Activated effector memory CD4-positive, alpha-beta T cell treated with Interleukin-2 at 50 U/mL for 16 hours (primary cell): ENCODE measurements around the gene SHANK1.

ENCODE experiments used
- DNase-seq: peaks from one replicate; pipeline ENCODE4 v3.0.0-alpha.2; 2020

Gene SHANK1

DNA sequence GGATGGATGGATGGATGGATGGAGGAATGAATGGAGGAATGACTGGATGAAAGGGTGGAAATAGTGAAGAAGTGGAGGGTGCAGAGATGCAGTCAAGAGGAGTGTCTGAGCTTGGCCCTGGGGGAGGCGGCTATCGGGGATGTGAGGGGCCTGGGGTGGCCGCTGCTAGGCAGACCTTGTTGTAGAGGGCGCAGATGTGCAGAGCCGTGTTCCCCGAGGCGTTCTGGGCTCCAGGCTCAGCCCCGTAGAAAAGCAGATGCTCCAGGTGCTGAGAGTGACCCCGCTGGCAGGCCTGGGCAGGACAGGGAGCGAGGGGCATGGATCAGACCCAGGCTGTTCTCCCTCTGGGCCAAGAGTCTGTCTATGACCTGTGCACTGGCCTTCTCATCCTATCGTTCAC lies 8.4 kb downstream of the SHANK1 start:
- DNase-seq: no peak

GRCh38 chr19:50710612-50711011 lies 9.0 kb downstream of the SHANK1 start:
- no peak for DNase-seq

GRCh38 chr19:50710094-50710493 lies 9.5 kb downstream of the SHANK1 start:
- DNase-seq: no peak

GRCh38 chr19:50708179-50708879 lies 11.3 kb downstream of the SHANK1 start:
- no peak for DNase-seq

- no peak for DNase-seq
These were observed 13.2 kb downstream of the SHANK1 start for GRCh38 chr19:50706387-50706786.

DNA sequence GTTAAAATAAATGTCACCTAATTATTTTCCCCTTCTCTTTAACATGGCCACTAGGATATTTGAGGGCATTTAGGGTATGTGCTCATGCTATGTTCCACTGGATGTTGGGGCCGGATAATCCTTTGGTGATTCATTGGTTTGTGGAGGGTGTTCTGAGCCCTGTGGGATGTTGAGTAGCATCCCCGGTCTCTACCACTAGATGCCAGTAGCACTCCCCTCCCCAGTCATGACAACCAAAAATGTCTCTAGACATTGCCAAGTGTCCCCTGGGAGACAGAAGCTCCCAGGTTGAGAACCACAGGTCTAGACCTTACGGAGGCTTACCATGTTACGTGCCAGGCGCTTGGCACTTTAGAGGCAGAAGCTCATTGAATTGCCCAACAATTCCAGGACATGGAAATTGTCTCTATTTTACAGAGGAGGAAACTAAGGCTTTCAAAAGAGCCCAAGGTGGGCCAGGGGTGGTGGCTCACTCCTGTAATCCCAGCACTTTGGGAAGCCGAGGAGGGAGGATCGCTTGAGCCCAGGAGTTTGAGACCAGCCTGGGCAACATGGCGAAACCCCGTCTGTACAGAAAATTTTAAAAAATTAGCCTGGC lies 14.1 kb downstream of the SHANK1 start:
- no peak for DNase-seq

- no peak for DNase-seq
These were observed 15.4 kb downstream of the SHANK1 start for GRCh38 chr19:50703915-50704796.

DNA sequence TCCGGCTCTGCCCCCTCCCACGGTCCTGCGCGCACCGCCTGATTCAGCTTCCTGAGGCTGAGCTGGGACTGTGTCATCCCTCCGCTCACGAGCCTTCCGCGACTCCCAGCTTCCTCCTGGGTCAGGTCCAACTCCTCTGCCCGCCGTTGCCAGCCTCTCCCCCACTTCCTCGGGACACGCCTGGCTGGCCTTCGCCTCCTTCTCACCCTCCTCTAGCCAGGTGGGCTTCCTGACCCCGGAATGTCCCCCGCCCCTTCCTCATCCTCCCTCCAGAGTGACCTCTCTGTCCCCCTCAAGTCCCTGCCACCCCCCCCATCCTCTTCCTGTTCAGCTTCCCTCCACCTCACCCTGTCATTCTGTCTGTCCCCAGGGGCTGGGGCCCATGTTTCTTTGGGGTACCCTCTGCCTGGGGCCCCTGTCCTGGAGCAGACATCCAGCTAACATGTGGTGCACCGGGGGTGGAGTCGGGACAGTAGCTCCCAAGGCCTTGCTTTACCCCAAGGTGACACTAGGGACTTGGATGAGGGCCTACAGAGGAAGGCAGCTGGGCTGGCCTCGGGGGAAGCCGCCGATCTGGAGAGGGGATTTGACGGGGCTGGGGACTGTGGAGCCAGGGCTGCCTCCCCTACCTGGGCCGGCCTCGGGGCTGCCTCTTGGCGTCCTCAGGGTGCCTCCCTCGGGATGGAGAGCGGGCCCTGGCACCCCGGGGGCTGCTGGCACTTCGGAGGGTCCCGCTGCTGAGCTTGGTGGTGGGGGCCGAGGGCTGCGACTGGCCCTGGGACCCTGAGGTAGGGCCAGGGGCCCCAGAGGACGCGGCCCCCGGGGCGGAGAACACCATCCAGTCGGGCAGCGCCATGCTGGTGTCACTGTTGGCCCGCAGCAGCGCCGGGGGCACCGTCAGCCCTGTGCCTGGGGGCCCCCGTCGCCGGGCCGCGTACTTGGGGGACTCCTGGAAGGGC lies 16.5 kb downstream of the SHANK1 start:
- DNase-seq: no peak

- no peak for DNase-seq
These were observed 17.3 kb downstream of the SHANK1 start for GRCh38 chr19:50702158-50702870.

- DNase-seq: no peak
These were observed 18.1 kb downstream of the SHANK1 start for GRCh38 chr19:50701367-50701985.

DNA sequence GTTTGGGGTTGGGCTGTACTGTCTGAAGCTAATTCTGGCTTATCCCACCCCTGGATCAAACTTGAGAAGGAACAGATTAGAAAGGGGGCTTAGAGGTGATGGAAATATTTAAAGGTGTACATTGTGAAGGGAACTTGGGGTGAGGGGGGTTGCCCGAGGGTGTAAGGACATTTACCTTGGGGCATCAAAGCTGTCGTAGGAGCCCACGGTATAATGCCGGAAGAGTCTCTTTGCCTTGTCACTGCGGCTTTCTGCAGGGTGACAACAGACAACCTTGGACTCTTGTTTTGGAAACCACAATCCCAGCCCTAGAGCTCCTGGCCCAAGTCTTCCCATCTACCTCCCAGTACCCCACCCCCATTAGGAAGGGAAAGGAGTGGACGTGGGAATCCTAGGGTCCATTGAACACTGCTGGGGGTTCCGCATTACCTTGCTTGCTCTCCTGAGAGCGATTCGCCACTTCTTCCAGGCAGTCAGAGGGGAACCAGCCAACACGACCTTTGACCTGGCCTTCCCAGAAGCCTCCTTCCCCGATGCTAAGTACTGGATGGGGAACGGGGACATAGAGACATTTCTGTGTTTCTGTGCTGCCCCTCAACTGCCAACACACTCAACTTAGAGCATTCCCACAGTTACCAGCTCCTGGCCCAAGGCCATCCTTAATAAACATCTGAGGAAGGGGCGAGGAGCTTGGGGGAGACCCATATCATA lies 22.0 kb downstream of the SHANK1 start:
- DNase-seq: no peak

GRCh38 chr19:50696094-50696483 lies 23.5 kb downstream of the SHANK1 start:
- no peak for DNase-seq

GRCh38 chr19:50695251-50696093 lies 24.1 kb downstream of the SHANK1 start:
- no peak for DNase-seq

DNA sequence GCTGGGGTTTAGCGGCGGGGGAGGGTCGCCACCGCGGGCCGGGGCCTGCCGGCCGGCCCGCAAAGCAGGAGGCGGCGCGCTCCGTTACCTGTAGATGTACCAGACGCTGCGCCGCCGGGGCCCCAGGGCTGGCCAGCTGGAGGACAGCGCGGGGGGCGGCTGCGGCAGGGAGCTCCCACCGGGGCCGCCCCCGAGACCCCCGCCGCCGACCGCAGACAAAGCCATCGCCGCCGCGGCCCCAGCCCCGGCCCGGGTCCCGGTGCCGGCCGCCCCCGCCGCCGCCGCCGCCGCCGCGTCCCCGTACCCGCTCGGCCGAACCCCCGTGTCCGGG lies 24.8 kb downstream of the SHANK1 start:
- DNase-seq: no peak

GRCh38 chr19:50693064-50693975 lies 26.3 kb downstream of the SHANK1 start:
- no peak for DNase-seq

DNA sequence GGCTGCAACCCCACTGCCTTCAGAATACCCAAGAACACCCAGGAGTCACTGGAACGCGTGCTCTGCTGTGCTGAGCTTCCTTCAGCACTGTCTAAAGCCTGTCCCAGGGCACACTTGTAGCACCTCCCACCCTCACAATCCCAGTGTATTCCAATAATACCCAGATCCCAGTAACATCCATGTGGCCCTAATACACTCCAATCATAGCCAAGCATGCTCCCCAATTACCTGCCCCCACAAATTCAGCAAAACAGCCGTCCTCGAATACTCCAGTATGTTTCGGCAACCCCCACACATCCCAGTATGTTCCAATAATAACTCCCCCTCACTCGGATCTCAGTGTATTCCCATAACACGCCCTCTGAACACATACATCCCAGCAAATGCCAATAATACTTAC lies 29.2 kb downstream of the SHANK1 start:
- no peak for DNase-seq

GRCh38 chr19:50688766-50689165 lies 30.8 kb downstream of the SHANK1 start:
- no peak for DNase-seq

- no peak for DNase-seq
These were observed 33.1 kb downstream of the SHANK1 start for GRCh38 chr19:50686310-50687032.
